M059J (cell line): ENCODE data around the gene TTC21A. TPM values are rescaled to one million over a fixed set of nuclear protein-coding genes. Genes with fewer than 3 reads are reported as not detected.

Experiments
- DNase-seq: peaks from one replicate; pipeline ENCODE4 v3.0.0-alpha.2; 2012; ENCODE audit warnings: low read depth
- total RNA-seq: library from RNA; depleted of rRNA; stranded (reverse); fragments of >200 nt; shearing (Covaris generic); gene quantifications from 2 replicates; pipeline ENCODE4 v1.2.3, GENCODE V29; 2014

The TTC21A gene
- total RNA-seq, 1 experiment from 2014 or later, result 1.4 TPM

DNA sequence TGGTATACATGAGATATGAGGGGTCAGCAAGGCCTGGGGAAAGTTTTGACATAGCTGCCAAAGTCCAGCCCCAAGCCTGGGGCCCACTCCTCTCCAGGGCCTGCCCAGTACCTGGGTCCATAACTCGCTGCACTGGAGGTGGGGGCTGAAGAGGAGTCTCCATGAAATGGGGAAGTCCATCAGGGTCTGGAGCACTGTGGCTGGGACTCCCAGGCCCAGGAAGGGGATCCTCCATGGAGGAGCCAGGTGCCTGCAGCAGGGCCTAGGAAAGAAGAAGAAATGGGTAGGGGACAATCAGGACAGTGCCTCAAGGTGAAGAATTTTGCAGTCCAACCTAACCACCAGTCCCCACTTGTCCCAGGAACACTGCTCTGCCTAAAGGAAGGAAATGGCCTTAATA, 8.2 kb upstream of the TTC21A start:
- DNase-seq, result no peak

DNA sequence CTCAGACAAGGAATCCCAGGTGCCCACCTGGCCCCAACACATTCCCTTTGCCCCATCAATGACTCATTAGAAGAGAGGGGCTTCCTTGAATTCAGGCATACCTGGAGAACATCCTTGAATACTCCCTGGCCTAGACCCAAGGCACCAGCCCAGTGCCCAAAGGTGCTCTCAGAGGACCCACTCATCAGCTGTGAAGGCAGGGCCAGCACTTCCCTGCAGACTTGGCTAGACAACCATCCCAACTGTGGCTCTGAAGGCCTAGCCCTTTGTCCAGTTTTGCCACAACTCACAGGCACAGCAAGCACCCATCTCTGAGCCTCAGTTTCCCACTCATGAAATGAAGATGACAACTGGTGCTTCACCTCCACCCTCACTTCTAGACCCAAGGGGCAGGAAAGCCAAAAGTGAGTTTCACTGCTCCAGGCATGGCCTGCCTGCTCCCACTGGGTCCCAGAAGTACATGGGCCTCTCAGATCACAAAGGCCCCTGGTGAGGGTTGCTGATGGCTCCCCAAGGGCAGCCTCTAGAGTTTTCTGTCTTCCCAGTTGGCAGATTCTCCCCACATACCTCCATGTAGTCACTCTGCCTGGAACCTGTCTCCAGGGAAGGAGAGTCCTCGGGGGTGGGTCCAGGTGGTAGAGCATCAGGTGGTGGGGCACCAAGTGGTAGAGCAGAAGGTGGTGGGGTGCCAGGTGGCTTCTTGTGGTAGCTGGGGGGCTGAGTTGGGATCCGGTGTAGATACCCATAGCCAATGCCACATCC, 7.6 kb upstream of the TTC21A start:
- no peak for DNase-seq

DNA sequence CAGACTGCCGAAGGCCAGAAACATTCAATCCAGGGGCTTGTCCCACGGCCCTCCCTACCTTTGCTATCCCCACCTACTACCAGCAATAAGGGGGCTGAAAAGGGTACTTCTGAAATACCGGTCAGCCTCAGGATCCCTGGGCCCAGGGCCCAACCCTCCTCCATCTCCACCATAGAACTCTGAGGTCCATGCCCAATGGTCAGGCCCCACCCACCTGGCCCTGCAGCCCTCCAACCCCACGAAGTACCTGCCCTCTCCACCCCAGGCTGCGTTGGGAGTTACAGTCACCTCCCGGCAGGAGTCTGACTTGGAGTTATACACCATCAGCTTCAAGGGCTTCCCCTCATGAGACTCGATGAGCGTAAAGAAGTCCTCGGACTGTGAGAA, 7.0 kb upstream of the TTC21A start:
- no peak for DNase-seq

DNA sequence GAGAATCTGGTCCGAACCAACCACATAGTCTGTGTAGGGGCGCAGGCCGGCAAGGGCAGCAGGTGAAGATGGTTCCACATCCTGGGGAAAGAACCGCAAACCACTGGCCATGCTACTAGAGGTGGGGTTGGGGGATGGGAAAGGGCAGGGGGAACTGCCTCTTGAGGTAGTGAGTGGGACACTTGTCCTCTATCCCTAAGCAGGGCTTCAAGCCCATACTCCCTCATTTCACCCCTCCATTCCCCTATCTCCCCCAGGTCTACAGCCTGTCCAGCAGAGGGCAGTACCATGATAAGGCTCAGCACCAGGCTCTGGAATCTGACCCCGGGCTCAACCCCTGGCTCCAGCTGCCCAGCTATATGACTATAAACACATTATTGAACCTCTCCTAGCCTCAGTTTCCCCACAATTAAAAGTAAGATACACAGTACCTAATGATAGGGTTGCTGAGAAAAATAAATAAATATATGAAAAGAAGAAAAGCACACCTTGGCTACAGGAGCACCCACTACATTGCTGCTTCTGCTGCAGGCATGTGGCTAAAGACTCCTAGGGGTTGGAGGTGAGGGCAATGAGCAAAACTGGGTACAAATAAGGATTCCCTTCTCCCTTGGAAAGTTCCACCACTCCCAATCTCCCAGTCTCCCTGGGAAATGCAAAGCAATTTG, 6.3 kb upstream of the TTC21A start:
- peak; percentile 26 for DNase-seq

DNA sequence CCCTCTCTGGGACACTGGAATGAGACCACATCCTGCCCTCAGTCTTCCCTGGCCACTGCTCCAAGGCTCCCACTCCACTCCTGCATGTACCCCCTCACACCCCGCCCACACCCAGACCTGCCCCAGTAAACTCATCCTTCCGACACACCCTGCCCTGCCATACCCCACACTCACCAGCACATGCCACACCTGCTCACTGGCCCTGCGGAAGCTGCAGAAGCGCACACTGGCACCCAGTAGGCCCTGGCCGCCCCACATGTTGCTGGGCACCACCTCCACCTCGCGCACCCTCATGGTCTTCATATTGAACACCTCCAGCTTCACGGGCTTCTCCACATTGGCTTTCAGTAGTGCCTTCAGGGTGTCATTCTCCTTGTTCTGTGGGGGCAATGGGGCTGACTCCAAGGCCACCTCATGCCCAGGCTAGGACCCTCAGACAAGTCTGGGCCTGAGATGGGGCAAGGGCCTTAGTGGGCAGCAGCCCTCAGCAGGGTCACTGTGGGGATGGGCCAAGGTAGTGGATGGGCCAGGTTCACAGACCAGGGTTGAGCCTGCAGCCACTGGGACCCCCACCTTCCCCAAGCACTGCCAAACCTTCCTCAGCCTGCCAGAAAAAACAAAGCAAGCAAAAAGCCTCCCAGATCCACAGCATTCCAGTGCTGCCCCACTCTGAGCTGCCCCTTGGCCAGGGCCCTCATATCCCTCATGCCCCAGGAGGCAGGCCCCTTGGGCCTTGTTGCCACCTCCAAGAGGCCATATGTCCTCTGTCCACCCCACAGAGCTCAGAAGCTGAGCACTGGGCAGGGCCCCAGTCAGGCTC, 4.8 kb upstream of the TTC21A start:
- DNase-seq, result no peak

DNA sequence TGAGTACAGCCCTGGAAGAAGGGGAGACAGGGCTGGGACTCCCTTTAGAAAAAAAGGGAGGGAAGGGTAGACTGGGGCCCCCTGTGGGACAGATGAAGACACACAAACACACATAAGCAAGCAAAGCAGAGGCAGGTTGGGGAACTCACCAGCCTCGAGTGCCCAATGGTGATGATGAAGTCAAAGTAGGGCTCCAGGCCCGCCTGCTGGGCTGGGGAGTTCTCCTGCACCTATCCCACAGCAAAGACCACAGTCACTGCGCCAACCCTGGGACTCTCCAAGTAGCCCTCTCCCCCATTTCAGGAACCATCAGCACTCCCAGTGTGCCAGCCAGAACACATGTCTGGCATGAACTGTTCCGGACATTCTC, 4.2 kb upstream of the TTC21A start:
- no peak for DNase-seq

DNA sequence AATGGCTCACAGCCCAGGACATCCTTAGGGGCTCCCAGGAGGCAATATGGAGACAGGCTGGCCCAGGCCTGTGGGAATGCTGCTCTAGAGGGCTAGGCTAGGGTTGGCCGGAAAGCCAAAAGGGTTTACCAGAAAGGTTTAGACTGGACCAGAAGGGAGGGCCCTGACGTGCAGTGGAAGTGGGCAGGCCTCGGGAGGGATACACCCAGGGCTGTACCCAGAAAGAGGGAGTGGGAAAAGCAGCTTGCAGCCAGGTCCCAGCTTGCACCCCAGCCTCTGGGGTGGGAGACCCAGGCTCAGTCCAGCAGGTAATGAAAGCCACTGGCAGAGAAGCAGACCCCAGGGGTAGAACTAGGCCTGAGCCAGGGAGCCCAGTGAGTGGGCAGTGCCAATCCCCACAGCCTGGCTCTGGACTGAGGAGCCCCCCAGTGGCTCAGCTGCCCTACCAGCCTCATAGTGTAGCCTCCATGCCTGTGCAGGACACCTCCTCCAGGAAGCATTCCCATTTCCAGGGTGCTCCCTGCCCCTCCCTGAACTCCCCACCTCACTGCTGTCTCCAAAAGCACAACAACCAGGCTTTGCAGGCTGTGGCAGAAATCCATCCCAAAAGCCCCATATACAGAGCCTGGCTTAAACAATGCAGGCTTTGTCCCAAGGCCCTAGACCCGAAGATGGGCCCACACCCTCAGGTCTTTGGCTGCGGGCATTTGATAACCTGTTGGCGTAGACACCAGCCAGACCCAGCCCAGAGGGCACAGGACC, 3.5 kb upstream of the TTC21A start:
- no peak for DNase-seq

DNA sequence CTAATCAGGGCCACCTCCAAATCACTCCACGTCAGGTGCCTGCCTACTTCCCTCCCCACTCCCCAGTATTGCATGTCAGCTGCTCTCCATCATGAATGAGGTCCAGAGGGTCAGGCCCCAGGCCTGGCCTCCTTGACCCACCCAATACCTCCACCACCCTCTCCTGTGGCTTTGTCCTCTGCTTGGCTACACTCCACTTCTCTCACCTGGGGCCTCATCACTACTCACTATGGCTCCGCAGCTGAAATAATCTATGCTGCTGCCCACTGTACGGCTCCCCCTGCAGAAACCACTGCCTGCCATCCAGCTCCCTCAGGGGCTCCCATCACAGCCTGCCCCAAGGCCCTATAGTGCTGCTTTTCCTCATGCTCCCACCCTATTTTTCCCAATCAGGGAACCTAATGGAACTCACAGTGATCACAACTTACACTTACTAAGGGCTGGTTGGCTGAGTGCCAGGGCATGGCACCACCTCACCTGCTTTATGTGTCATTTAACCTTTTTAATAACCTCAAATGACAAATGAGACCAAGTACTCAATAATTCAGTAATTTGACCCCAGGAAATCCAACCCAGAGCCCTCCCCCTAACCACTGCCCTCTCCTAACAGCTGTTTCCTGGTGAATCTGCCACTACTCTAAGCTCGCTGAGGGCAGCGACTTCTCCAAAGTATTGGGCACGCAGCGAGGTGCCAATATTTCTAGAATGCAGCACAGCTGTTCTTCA, 2.4 kb upstream of the TTC21A start:
- no peak for DNase-seq

DNA sequence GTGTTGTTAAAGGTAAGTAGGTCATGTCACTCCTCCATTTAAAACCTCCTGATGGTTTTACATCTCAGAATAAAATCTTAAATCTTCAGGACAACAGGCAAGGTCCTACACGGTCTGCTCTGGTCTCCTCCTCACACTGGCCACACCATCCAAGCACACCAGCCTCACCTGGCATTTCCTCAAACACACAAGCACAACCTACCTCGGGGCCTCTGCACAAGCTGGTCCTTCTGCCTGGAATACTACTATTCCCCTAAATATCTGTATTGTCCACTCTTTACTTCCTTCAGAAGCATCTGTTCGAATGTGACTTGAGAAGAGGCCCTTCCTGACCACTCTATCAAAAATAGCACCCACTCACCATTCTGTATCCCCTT, 1.8 kb upstream of the TTC21A start:
- no peak for DNase-seq

DNA sequence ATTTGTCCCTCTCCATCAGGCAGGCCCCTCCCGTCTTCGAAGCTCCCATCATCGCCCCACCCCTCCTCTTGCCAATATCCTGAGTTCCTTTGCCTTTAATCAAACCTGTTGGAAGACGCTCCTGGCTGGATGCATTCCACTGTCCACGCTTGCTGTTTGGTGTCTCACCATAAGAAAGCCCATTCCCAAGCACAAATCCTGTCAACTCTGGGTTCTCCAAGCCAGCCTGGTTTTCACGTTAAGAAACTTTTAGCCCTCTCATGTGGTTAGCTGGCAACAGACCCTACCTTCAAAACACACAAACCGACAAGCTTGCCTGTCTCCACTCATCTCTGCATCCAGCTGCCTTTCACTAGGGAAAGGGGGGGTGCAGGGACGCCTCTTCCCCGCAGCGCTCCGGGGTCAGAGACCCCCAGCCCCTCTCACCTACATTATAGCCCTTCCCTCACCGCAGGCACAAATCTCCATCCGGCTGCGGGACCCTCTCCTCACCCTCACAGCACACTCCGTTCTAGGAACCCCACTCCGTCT, 1.1 kb upstream of the TTC21A start:
- peak; percentile 15 for DNase-seq

DNA sequence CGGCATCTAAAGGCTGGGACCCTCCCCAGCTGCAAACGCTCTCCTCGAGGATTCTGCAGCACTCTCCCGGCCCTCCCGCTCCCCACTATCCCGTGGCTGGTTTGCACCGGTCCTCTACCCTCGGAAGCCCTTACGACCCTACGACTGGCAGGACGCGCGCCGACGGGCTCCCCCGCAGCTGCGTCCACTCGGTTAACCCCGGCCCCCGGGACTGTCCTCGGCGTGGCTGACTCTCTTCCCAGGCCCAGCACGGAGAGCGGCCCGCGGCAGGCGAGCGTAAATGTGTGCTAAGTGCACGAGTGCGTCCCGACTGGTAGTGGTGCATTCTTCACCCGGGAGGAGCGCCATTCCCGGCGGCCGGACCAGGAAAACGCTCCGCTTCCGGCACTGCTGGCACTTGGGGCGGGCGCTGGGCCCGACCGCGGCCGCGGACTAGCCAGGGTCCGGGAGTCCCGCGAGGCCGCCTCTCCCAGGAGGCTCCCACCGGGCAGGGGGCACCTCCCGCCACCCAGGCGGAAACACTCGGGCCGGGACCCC, 561 bp upstream of the TTC21A start:
- DNase-seq, result peak; percentile 48

DNA sequence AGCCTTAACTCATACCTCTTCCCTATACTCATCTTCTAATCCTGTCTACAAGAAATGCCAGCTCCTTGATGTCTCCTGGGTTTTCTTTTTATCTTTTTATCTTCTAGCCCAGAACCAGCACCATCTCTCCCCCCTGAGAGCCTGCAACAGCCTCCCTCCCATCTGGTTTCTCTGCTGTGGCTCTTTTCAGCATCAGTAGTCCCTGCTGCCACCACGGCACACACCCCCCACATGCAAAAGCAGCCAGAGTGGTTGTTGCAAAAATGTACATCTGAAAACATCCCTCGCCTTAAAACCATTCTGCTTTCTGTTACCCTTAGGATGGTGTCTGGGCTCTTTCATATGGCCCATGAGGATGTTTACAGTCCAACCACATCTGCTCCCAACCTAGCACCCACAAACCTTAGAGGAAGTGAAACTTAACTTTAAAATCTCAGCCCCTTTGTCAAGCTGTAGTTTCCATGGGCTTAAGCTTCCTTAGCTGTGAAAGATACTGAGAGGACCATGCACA, 775 bp downstream of the TTC21A start:
- no peak for DNase-seq

DNA sequence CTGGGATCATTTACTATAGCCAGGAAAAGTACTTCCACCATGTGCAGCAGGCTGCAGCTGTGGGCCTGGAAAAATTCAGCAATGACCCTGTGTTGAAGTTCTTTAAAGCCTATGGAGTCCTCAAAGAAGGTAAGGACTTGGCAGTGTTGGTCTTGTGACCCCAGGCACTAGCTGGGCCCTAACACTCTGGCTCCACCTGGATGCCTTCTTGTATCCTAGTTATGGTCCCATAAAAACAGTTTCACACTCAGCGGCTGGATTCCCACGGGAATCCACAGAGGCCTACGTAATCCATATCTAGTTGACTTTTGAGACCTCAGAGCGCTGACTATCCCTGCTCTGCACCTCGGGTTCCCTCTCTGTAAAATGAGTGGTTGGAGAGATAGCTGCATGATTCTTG, 1.6 kb downstream of the TTC21A start:
- DNase-seq, result no peak

DNA sequence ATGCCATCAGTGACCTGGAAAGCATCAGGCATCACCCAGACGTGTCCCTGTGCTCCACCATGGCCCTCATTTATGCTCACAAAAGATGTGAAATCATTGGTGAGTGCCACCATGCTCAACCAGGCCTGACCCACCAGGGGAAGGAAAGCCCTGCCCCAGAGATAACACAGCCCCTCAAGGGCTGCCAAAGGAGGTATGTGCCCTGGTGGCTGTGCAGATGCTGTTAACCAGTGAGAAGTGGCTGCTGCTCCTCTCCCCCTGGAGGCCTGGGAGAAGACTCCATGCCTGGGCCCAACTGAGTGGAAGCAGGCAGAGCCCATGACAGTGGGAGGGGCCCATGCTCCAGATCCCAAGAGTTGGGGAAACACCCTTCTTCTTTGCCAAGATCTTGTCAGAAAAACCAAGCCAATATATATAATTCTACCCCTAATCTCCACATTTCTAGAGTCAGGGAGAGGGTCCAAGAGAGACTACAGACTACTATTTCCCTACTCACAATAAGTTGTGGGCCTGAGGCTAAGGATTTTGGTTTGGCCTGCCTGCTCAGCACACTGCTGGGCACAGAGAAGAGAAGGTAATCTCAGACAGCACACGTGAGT, 2.7 kb downstream of the TTC21A start:
- no peak for DNase-seq

DNA sequence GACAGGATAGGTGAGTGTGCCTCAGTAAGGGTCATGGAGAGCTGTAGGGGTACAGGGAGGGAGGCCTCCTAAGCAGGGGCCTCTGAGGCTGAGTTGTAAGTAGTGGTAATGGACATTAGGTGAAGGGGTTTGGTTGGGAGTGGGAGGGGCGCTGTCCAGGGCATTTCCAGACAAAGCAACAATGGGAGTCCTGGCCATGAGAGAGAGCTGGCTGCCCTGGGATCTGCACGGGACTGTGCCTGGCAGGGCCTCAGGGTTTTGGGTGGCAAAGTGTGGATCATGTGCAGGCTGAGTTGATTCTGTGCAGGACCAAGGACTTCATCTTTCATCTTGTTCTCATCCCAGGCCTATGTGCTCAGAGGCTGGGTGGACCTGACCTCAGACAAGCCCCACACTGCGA, 4.6 kb downstream of the TTC21A start:
- no peak for DNase-seq

DNA sequence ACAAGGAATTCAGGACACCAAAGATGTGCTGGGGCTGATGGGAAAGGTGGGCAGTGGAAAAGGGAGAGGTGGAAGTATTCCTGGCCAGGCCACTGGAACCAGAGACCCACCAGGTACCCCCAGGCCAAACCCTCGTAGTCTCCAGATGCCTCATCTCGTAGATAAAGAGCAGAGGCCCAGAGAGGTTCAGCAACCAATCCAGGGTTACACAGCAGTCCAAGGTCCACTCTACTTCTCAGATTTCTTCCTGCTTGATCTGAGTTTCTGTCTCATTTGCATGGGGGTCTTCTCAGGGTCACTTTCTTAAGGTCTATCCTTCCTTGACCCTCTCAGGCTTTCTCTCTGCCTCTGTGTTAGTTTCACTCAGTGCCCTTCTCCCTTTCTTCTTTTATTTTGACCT, 5.1 kb downstream of the TTC21A start:
- no peak for DNase-seq

DNA sequence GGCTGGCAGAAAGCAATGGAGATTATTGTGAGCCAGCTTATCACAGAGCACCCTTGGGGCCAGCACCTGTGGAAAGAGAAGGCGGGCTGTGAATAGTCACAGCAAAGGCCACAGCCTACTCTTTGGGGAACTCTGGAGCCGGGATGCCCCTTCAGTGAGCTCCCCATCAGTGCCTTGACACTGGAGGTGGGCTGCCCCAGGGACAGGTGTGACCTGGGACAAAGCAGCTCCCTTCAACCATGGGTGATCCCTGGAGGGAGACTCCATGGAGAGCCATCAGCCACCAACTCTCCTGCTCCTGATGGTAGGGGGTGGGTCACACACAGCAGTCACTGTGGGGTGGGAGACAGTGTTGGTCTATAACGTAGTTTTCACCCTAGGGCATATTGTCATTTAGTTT, 5.8 kb downstream of the TTC21A start:
- no peak for DNase-seq

DNA sequence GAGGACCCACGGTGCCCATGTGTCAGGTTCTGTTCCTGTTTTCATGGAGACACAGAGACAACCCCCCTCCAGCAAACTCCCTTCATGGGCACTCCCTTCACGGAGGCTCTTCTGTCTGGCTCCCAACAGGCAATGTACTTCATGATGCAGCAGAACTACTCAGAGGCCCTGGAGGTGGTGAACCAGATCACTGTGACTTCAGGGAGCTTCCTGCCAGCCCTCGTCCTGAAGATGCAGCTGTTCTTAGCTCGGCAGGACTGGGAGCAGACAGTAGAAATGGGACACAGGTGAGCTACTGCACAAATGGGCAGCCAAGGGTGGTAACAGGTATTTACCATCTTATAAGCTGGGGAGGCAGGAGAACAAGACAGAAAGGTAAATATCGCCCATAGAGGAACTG, 7.0 kb downstream of the TTC21A start:
- DNase-seq, result no peak

DNA sequence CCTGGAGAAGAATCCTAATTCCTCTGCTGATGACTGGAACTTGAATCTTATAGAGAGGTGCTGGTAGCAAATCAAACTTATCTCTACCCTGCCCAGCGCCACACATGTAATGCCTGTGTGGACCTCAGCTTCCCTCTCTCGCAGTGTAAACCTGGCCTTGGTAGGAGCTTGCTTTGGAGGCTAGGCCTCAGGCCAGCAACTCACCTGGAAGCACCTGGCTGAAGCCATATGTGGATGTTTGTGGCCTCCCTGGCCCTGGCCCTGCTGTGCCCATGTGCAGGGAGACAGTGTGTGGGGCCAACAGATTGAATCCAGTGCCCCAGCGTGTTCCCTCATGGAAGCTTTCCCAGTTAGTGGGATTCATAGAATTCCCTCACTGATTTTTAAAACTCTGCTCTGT, 8.4 kb downstream of the TTC21A start:
- DNase-seq, result no peak

DNA sequence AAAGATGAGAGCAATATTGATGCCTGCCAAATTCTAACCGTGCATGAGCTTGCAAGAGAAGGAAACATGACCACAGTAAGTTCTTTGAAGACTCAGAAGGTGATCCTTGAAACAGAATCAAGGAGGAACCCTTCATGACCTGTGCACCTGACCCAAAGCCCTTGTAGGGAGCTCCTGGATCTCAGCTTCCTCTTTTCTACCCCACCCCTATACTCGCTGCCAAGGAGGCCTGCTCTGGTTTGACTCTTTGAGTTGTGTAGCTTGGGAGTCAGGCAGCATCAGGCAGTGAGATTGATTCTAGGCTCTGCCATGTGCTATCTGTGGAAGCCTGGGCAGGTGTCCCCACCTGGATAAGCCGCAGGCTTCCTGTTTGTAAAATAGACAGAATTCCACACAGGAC, 10.6 kb downstream of the TTC21A start:
- no peak for DNase-seq
